Peyer's patch (tissue), 4 donors: ENCODE results near the gene MATR3.

Source experiments
- POLR2A ChIP-seq, 2 donors: fragments of 450-650 bp; IDR thresholded peaks; one replicate each; pipeline ENCODE4 v1.5.1; 2017; ENCODE audit warnings: antibody characterized with exemption in 2 of 2, mild to moderate bottlenecking in 2 of 2, moderate library complexity in 2 of 2
- TF ChIP-seq, protein P1 (sequence below), 6 experiments: fragments of 450-650 bp in 4 of 6; fragments of 200-600 bp in 2 of 6; sonication (generic) in 1 of 6; IDR thresholded peaks; one replicate each; pipeline ENCODE4 v1.5.1; 2017 to 2019; ENCODE audit warnings: antibody characterized with exemption in 6 of 6, mild to moderate bottlenecking in 3 of 6, moderate library complexity in 1 of 6

GRCh38 chr5:139371482-139372435 is 78.2 kb downstream of the MATR3 start:
- TF ChIP-seq POLR2A (IDR thresholded peaks at IDR 0.05) = no peak
- TF ChIP-seq, protein P1, sequence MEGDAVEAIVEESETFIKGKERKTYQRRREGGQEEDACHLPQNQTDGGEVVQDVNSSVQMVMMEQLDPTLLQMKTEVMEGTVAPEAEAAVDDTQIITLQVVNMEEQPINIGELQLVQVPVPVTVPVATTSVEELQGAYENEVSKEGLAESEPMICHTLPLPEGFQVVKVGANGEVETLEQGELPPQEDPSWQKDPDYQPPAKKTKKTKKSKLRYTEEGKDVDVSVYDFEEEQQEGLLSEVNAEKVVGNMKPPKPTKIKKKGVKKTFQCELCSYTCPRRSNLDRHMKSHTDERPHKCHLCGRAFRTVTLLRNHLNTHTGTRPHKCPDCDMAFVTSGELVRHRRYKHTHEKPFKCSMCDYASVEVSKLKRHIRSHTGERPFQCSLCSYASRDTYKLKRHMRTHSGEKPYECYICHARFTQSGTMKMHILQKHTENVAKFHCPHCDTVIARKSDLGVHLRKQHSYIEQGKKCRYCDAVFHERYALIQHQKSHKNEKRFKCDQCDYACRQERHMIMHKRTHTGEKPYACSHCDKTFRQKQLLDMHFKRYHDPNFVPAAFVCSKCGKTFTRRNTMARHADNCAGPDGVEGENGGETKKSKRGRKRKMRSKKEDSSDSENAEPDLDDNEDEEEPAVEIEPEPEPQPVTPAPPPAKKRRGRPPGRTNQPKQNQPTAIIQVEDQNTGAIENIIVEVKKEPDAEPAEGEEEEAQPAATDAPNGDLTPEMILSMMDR (IDR thresholded peaks at IDR 0.05) = no peak
